ENCODE results near the gene FGFR2.

The FGFR2 gene

GRCh38 chr10:121618906-121619305, 20.7 kb upstream of the FGFR2 start:
- no peak overlapping the region for H3K4me3 ChIP-seq (replicated peaks; ENCODE audit: low read depth, low read length)
- no peak for TF ChIP-seq CTCF (IDR thresholded peaks at IDR 0.05; ENCODE audit: low read depth, low read length, missing control alignments)
- DNase-seq (ENCODE audit: extremely low read depth, low read depth) = no peak

GRCh38 chr10:121617176-121617575, 18.9 kb upstream of the FGFR2 start:
- DNase-seq (ENCODE audit: extremely low read depth, low read depth) = no peak
- TF ChIP-seq CTCF (IDR thresholded peaks at IDR 0.05; ENCODE audit: low read depth, low read length, missing control alignments) = no peak
- H3K4me3 ChIP-seq (replicated peaks; ENCODE audit: low read depth, low read length) = no peak overlapping the region

- H3K4me3 ChIP-seq (replicated peaks; ENCODE audit: low read depth, low read length) = no peak overlapping the region
- no peak for DNase-seq (ENCODE audit: extremely low read depth, low read depth)
- no peak for TF ChIP-seq CTCF (IDR thresholded peaks at IDR 0.05; ENCODE audit: low read depth, low read length, missing control alignments)
Measured at GRCh38 chr10:121616291-121616690, 18.0 kb upstream of the FGFR2 start.

- no peak for TF ChIP-seq CTCF (IDR thresholded peaks at IDR 0.05; ENCODE audit: low read depth, low read length, missing control alignments)
- H3K4me3 ChIP-seq (replicated peaks; ENCODE audit: low read depth, low read length) = no peak overlapping the region
- no peak for DNase-seq (ENCODE audit: extremely low read depth, low read depth)
Measured at GRCh38 chr10:121615836-121616235, 17.6 kb upstream of the FGFR2 start.

GRCh38 chr10:121615435-121615793, 17.2 kb upstream of the FGFR2 start:
- DNase-seq (ENCODE audit: extremely low read depth, low read depth) = no peak
- no peak for TF ChIP-seq CTCF (IDR thresholded peaks at IDR 0.05; ENCODE audit: low read depth, low read length, missing control alignments)
- no peak overlapping the region for H3K4me3 ChIP-seq (replicated peaks; ENCODE audit: low read depth, low read length)

GRCh38 chr10:121614613-121615434, 16.6 kb upstream of the FGFR2 start:
- H3K4me3 ChIP-seq (replicated peaks; ENCODE audit: low read depth, low read length) = no peak overlapping the region
- no peak for DNase-seq (ENCODE audit: extremely low read depth, low read depth)
- no peak for TF ChIP-seq CTCF (IDR thresholded peaks at IDR 0.05; ENCODE audit: low read depth, low read length, missing control alignments)

- no peak for TF ChIP-seq CTCF (IDR thresholded peaks at IDR 0.05; ENCODE audit: low read depth, low read length, missing control alignments)
- no peak for DNase-seq (ENCODE audit: extremely low read depth, low read depth)
Measured at GRCh38 chr10:121613456-121613855, 15.2 kb upstream of the FGFR2 start.

More at GRCh38 chr10:121613456-121613855, 15.2 kb upstream of the FGFR2 start:
- no peak overlapping the region for H3K4me3 ChIP-seq (replicated peaks; ENCODE audit: low read depth, low read length)
